HCEC 1CT (cell line): ENCODE results near the gene SCUBE3.

Source experiments
- DNase-seq: peaks from one replicate; pipeline ENCODE4 v3.0.0-alpha.2; 2017

The SCUBE3 gene

DNA sequence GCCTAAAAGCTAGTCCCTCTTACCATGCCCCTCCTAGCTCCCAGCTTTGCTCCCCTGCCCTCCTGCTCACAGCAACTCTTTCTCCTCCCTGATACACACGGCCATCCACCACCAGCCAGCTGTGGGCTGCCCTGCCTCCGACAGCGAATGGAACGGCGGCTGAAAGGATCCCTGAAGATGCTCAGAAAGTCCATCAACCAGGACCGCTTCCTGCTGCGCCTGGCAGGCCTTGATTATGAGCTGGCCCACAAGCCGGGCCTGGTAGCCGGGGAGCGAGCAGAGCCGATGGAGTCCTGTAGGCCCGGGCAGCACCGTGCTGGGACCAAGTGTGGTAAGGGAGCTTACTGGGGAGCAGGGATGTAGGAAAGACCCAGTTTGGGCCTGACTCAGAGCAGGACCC lies 29.1 kb downstream of the SCUBE3 start:
- no peak for DNase-seq

DNA sequence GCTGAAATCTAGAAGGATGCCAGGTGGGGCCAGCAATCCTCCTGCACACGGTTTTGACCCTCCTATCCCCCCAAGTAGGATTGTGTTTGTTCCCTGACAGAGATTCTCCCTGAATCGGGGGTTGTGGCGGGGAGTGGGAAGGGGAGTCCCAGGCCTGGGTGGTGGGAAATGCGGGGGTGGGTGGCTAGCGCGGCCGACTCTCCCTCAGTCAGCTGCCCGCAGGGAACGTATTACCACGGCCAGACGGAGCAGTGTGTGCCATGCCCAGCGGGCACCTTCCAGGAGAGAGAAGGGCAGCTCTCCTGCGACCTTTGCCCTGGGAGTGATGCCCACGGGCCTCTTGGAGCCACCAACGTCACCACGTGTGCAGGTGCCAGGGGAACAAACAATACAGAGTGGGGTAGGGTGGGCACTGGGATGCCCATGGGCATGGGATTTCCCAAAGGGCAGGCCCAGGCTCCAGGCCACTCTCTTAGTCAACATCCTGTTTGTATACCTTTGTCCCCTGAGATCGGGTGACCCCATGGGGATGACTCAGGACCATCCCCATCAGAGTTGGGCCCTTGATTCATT lies 29.7 kb downstream of the SCUBE3 start:
- no peak for DNase-seq

GRCh38 chr6:35244551-35244950 lies 30.8 kb downstream of the SCUBE3 start:
- DNase-seq, result no peak

GRCh38 chr6:35247642-35248231 lies 34.0 kb downstream of the SCUBE3 start:
- no peak for DNase-seq

GRCh38 chr6:35248300-35248699 lies 34.5 kb downstream of the SCUBE3 start:
- no peak for DNase-seq

DNA sequence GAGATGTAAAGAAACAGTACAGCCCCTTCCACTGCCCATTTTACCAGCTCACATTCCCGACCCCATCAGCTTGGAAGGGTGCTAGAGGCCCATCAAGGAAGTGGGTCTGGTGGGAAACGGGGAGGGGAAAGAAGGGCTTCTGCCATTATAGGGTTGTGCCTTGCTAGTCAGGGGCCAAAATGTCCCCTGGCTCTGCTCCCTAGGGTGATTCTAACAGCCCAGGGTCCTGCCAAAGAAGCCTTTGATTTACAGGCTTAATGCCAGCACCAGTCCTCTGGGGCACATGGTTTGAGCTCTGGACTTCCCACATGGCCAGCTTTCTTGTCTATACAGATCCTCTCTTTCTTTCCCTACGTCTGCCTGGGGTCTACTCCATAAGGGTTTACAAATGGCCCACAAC lies 35.2 kb downstream of the SCUBE3 start:
- no peak for DNase-seq

- DNase-seq, result no peak
These were observed 38.2 kb downstream of the SCUBE3 start for GRCh38 chr6:35251949-35252348.

DNA sequence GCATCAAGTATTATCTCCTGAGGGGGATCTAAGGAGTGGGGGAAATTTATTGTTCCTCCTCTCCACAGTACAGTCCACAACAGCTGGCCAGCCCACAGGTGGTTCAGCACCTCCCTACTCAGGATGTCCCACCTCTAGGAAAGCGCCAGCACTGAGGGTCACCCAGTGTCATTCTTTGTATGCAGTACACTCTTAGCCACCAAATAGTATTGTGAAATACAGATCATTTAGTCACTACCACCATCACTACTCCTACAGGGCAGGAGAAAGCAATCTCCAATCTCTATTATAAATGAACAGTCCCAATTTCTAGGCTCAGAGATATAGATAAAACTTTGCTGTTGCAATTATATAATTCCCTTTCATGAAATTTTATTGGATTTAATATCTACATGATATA lies 39.5 kb downstream of the SCUBE3 start:
- no peak for DNase-seq

GRCh38 chr6:35258336-35258735 lies 44.6 kb downstream of the SCUBE3 start:
- DNase-seq, result no peak

- DNase-seq, result no peak
These were observed 45.1 kb downstream of the SCUBE3 start for GRCh38 chr6:35258858-35259193.

GRCh38 chr6:35259194-35259947 lies 45.6 kb downstream of the SCUBE3 start, which contains the start of gene ZNF76:
ZNF76 (plus strand) TSS chr6:35259735; CDS start chr6:35281152, 21,417 bp downstream.
- DNase-seq, result peak; percentile 96

DNA sequence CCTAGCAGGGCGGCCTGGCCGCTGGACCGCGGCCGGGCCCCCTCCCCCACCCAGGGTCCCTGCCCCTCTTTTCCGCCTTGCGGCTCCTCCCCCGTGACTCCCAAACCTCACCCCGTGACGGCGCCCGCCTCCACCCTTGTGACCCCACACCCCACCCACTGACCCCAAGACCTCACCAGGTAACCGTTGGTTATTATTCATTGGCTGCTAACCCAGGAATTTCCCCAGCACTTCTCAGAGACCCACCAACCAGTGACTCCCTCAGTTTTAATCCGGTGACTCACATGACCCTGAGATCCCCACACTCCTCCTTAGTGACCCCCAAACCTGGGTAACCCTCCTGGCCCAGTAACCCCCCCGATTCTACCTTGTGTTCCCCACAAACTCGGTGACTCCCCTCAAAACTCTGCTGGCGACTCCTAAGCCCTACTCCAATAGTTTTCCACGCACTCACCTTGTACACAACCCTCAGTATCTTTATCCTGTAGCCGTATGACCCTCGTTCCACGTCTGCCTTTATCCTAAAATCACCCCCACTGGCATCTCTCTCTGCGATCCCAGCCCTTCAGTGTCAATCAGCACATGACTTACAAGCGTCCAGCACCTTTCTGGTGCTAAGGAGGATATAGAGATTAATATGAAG lies 46.3 kb downstream of the SCUBE3 start:
- no peak for DNase-seq

- DNase-seq, result no peak
These were observed 47.1 kb downstream of the SCUBE3 start for GRCh38 chr6:35260591-35261570.

- DNase-seq, result no peak
These were observed 48.8 kb downstream of the SCUBE3 start for GRCh38 chr6:35262596-35262995.

- no peak for DNase-seq
These were observed 51.0 kb downstream of the SCUBE3 start for GRCh38 chr6:35264550-35265274.

- no peak for DNase-seq
These were observed 51.8 kb downstream of the SCUBE3 start for GRCh38 chr6:35265523-35265922.

- DNase-seq, result no peak
These were observed 53.7 kb downstream of the SCUBE3 start for GRCh38 chr6:35267446-35267845.

DNA sequence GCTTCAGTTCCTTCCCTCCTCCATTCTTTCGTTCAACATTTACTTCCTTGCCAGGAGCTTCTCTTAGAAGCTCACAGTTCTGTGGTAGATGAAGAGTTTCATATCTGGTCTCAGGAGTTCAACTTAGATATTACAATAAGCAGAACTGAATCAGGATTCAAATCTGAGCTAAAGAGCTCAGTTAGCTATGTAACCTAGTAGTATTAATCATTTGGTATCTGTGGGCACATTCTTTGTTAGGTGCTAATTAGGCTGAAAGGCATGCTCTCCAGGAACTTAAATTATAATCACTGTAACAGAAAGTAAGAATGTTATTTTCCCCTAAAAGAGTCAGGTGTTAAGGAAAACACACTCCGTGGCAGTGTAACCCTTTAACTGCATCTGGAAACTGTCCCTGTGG lies 54.1 kb downstream of the SCUBE3 start:
- DNase-seq, result no peak

- no peak for DNase-seq
These were observed 58.2 kb downstream of the SCUBE3 start for GRCh38 chr6:35272005-35272404.

- no peak for DNase-seq
These were observed 60.2 kb downstream of the SCUBE3 start for GRCh38 chr6:35273822-35274559.

GRCh38 chr6:35275744-35276260 lies 62.0 kb downstream of the SCUBE3 start:
- DNase-seq, result no peak
